ENCODE measurements around the gene CAPN2.

DNA sequence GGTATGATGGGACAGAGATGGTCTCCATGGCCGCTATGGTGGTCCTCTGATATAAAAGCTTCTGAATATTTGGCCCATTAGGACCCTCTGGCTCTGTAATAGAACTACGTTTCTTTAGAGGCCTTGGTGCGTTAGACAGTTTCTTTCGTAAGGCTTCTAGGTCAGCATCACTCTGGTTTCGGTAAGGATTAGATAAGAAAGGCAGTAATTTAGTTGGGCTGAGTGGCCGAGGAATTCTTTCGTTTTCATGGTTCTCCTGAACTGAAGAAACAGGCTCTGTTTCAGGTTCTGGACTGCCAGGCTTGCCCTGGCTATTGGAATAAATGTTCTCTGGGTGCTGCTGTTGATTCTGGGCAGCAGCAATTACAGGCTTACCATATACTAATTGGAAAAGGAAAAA lies 83.9 kb downstream of the CAPN2 start:
- TF ChIP-seq, protein P1, sequence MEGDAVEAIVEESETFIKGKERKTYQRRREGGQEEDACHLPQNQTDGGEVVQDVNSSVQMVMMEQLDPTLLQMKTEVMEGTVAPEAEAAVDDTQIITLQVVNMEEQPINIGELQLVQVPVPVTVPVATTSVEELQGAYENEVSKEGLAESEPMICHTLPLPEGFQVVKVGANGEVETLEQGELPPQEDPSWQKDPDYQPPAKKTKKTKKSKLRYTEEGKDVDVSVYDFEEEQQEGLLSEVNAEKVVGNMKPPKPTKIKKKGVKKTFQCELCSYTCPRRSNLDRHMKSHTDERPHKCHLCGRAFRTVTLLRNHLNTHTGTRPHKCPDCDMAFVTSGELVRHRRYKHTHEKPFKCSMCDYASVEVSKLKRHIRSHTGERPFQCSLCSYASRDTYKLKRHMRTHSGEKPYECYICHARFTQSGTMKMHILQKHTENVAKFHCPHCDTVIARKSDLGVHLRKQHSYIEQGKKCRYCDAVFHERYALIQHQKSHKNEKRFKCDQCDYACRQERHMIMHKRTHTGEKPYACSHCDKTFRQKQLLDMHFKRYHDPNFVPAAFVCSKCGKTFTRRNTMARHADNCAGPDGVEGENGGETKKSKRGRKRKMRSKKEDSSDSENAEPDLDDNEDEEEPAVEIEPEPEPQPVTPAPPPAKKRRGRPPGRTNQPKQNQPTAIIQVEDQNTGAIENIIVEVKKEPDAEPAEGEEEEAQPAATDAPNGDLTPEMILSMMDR (conservative IDR thresholded peaks at IDR 0.05; ENCODE audit: low read depth, low read length), result no peak
- TF ChIP-seq EZH2 (IDR thresholded peaks at IDR 0.05; ENCODE audit: low read length, unreplicated experiment), result no peak
